Fibroblast of lung (primary cell): ENCODE measurements around the gene CALD1. TPM values are rescaled to one million over a fixed set of nuclear protein-coding genes. Genes with fewer than 3 reads are reported as not detected.

Source experiments
- DNase-seq, 2 donors: peaks; one replicate each; pipeline versions ENCODE4 v3.0.0 to v3.0.0-alpha.2; 2010; ENCODE audit warnings: low read depth in 2 of 2
- H2AFZ ChIP-seq: 2 replicates; pipeline ENCODE4 v1.5.1; 2012; ENCODE audit warnings: low read length, control low read depth, inconsistent platforms
- H3K27ac ChIP-seq: 2 replicates; pipeline ENCODE4 v1.5.1; 2011; ENCODE audit warnings: low read length, control low read depth; ENCODE audit not compliant: insufficient read depth
- H3K27me3 ChIP-seq: 2 replicates; pipeline ENCODE4 v1.5.1; 2011; ENCODE audit warnings: mild to moderate bottlenecking, low read length; ENCODE audit not compliant: control insufficient read depth, insufficient read depth
- H3K36me3 ChIP-seq: 2 replicates; pipeline ENCODE4 v1.5.1; 2011; ENCODE audit warnings: low read length; ENCODE audit not compliant: control insufficient read depth, insufficient read depth
- H3K4me1 ChIP-seq: 2 replicates; pipeline ENCODE4 v1.5.1; 2011; ENCODE audit warnings: low read length; ENCODE audit not compliant: control insufficient read depth, insufficient read depth; ENCODE audit errors: extremely low read depth
- H3K4me2 ChIP-seq: 2 replicates; pipeline ENCODE4 v1.5.1; 2011; ENCODE audit warnings: low read length, control low read depth; ENCODE audit not compliant: insufficient read depth; ENCODE audit errors: extremely low read depth
- H3K4me3 ChIP-seq, 4 experiments: fragments of 200-600 bp in 1 of 4; sonication (generic) in 1 of 4; replicated peaks in 1 of 4; 2 replicates each; pipeline ENCODE4 v1.5.1; 2011 to 2016; ENCODE audit warnings: low read length in 4 of 4, low read depth in 3 of 4, mild to moderate bottlenecking in 3 of 4, control low read depth in 2 of 4, inconsistent platforms in 1 of 4, mixed read lengths in 1 of 4; ENCODE audit not compliant: insufficient read depth in 1 of 4; ENCODE audit errors: control extremely low read depth in 1 of 4
- H3K79me2 ChIP-seq: 2 replicates; pipeline ENCODE4 v1.5.1; 2012; ENCODE audit warnings: mild to moderate bottlenecking, low read length, inconsistent platforms; ENCODE audit not compliant: control insufficient read depth, insufficient read depth
- H3K9ac ChIP-seq: 2 replicates; pipeline ENCODE4 v1.5.1; 2011; ENCODE audit warnings: mild to moderate bottlenecking, low read length, control low read depth; ENCODE audit not compliant: insufficient read depth
- H3K9me3 ChIP-seq: 2 replicates; pipeline ENCODE4 v1.5.1; 2012; ENCODE audit warnings: low read depth, low read length; ENCODE audit not compliant: control insufficient read depth, insufficient read depth
- H4K20me1 ChIP-seq: 2 replicates; pipeline ENCODE4 v1.5.1; 2011; ENCODE audit warnings: low read length; ENCODE audit not compliant: control insufficient read depth, insufficient read depth; ENCODE audit errors: extremely low read depth
- EZH2 ChIP-seq: IDR thresholded peaks from 2 replicates; pipeline ENCODE4 v1.5.1; 2012; ENCODE audit warnings: low read length, control low read depth, mild to moderate bottlenecking; ENCODE audit errors: missing control alignments
- polyA plus RNA-seq, 2 donors: library from polyadenylated mRNA; depleted of rRNA in 1 of 2; stranded (reverse) in 1 of 2; unstranded in 1 of 2; fragments of >200 nt; gene quantifications; 2 replicates each; pipeline ENCODE4 v1.2.1, GENCODE V29; 2011 to 2012; ENCODE audit warnings: missing spikeins in 1 of 2
- total RNA-seq: library from RNA; depleted of rRNA; stranded (reverse); fragments of >200 nt; gene quantifications from 2 replicates; pipeline ENCODE4 v1.2.1, GENCODE V29; 2014
- TF ChIP-seq, protein P1 (sequence below), 2 donors: IDR thresholded peaks in 1 of 2; conservative IDR thresholded peaks in 1 of 2; 1 replicate in 1 of 2; 2 replicates in 1 of 2; pipeline ENCODE4 v1.5.1; 2011 to 2012; ENCODE audit warnings: low read length in 2 of 2, control low read depth in 1 of 2, inconsistent platforms in 1 of 2, low read depth in 1 of 2, mild to moderate bottlenecking in 1 of 2

Gene CALD1
- total and polyA plus RNA-seq, 2 donors (not counting 1 experiment from before 2014, with no cell fraction given), result 343 to 1,187 TPM

DNA sequence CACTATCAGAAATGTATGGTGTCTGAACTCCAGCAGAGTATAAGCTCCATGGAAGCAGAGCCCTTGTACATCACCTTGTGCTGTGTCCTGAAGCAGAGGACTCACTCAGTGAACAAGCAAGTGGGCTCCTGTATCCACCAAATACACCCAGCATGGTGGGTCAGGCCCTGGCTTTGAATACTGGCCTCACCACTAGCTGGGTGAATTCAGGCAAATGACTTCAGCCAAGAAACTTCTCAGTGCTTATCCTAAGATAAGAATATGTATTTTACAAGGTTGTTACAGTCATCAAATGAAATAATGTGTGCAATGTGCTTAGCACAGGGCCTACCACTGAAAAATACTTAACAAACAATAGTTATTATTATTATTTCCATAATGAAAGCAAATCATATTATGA, 62.6 kb downstream of the CALD1 start:
- Histone ChIP-seq H2AFZ (no peak overlapping the region), H3K36me3 (peaks cover 6% of the 10 kb centered on the region), H3K79me2 (peaks cover 67% of the 10 kb centered on the region), H3K4me3 (no peak overlapping the region), H3K4me2 (no peak overlapping the region), H3K27ac (no peak overlapping the region), H3K4me1 (peaks cover 6% of the 10 kb centered on the region), H3K9me3 (no peaks in the 10 kb centered on the region), H3K27me3 (no peaks in the 10 kb centered on the region), H3K9ac (no peak overlapping the region), H4K20me1 (no peaks in the 10 kb centered on the region)
- DNase-seq, result no peak
- no peak for TF ChIP-seq EZH2
- TF ChIP-seq, protein P1, sequence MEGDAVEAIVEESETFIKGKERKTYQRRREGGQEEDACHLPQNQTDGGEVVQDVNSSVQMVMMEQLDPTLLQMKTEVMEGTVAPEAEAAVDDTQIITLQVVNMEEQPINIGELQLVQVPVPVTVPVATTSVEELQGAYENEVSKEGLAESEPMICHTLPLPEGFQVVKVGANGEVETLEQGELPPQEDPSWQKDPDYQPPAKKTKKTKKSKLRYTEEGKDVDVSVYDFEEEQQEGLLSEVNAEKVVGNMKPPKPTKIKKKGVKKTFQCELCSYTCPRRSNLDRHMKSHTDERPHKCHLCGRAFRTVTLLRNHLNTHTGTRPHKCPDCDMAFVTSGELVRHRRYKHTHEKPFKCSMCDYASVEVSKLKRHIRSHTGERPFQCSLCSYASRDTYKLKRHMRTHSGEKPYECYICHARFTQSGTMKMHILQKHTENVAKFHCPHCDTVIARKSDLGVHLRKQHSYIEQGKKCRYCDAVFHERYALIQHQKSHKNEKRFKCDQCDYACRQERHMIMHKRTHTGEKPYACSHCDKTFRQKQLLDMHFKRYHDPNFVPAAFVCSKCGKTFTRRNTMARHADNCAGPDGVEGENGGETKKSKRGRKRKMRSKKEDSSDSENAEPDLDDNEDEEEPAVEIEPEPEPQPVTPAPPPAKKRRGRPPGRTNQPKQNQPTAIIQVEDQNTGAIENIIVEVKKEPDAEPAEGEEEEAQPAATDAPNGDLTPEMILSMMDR (conservative IDR thresholded peaks at IDR 0.05 in 1 of 2, IDR thresholded peaks at IDR 0.05 in 1 of 2; ENCODE audit: low read depth in 1 of 2, low read length in 2 of 2), result no peak

DNA sequence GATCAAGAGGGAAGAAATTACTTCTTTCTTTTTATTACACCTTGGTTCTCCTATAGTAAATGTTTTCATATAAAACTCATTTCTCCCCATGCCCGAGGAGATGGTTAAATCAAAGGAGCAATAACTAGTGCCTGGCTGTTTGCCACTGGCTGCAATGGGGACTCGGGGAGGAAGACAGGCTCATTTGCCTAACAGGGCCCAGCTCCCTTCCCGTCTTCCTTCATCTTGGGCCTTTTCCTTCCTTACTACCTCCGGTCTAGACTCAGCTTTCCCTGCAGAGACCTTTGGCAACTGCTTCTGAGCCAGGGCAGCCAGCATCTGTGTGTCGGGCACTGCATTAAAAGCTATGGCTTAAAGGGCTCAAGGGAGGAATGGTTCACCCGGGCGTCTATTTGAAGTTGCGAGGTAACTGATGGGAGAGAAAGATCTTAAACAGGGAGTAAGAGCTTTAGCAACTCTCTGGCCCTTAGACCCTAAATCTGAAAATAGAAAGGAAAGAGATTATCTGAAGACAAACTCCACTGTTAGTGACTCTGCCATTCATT, 63.5 kb downstream of the CALD1 start:
- Histone ChIP-seq H3K4me2 (no peak overlapping the region), H3K4me1 (peaks cover 4% of the 10 kb centered on the region), H3K36me3 (peaks cover 6% of the 10 kb centered on the region), H3K9me3 (no peaks in the 10 kb centered on the region), H3K4me3 (no peak overlapping the region), H3K27ac (peak overlapping the region; percentile 10), H3K27me3 (no peaks in the 10 kb centered on the region), H3K9ac (no peak overlapping the region), H3K79me2 (peaks cover 60% of the 10 kb centered on the region), H2AFZ (no peak overlapping the region), H4K20me1 (no peaks in the 10 kb centered on the region)
- no peak for DNase-seq
- no peak for TF ChIP-seq EZH2
- TF ChIP-seq, protein P1 (conservative IDR thresholded peaks at IDR 0.05 in 1 of 2, IDR thresholded peaks at IDR 0.05 in 1 of 2; ENCODE audit: low read depth in 1 of 2, low read length in 2 of 2), result no peak

DNA sequence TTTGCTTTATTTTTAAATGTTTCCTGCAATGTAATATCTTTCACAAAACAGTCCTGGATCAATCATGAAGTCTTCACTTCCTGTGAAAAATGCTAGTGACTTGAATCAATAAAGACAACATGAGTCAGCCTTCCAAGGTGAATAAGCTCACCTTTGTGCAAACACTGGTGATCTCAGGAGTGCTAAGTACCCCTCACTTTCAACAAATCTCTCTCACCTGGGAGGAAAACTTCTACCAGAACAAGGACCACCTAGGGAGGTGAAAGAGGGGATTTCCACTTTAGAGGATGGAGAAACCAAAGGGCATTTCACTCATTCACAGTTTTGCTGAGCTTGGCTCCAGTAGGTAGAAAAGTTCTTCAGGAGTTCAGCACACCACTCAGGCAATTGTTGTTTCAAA, 64.8 kb downstream of the CALD1 start:
- Histone ChIP-seq H3K4me2 (no peak overlapping the region), H4K20me1 (no peaks in the 10 kb centered on the region), H3K36me3 (peaks cover 6% of the 10 kb centered on the region), H3K4me3 (no peak overlapping the region), H3K9me3 (no peaks in the 10 kb centered on the region), H2AFZ (no peak overlapping the region), H3K79me2 (peaks cover 57% of the 10 kb centered on the region), H3K4me1 (peaks cover 4% of the 10 kb centered on the region), H3K27me3 (no peaks in the 10 kb centered on the region), H3K9ac (no peak overlapping the region), H3K27ac (no peak overlapping the region)
- no peak for DNase-seq
- TF ChIP-seq EZH2, result no peak
- TF ChIP-seq, protein P1 (conservative IDR thresholded peaks at IDR 0.05 in 1 of 2, IDR thresholded peaks at IDR 0.05 in 1 of 2; ENCODE audit: low read depth in 1 of 2, low read length in 2 of 2), result no peak
